HG03521 (cell line): ENCODE data around the gene ATP8A2.

Source experiments
- ATAC-seq: cut with Tn5 transposase; IDR thresholded peaks from one replicate; pipeline ENCODE4 v1.9.1; 2021; ENCODE audit warnings: mild to moderate bottlenecking, moderate library complexity; ENCODE audit not compliant: unreplicated experiment

ATP8A2 gene

GRCh38 chr13:25725104-25725503, 353.3 kb downstream of the ATP8A2 start:
- no peak for ATAC-seq

GRCh38 chr13:25727250-25727649, 355.5 kb downstream of the ATP8A2 start:
- ATAC-seq = no peak

GRCh38 chr13:25727810-25728209, 356.0 kb downstream of the ATP8A2 start:
- ATAC-seq = no peak

- no peak for ATAC-seq
Observed at GRCh38 chr13:25729201-25729600, 357.4 kb downstream of the ATP8A2 start.

GRCh38 chr13:25731037-25731436, 359.3 kb downstream of the ATP8A2 start:
- no peak for ATAC-seq

GRCh38 chr13:25731536-25731935, 359.8 kb downstream of the ATP8A2 start:
- no peak for ATAC-seq

GRCh38 chr13:25732111-25732865, 360.5 kb downstream of the ATP8A2 start:
- ATAC-seq = no peak

- ATAC-seq = no peak
Observed at GRCh38 chr13:25733001-25733491, 361.3 kb downstream of the ATP8A2 start.

GRCh38 chr13:25733696-25734435, 362.1 kb downstream of the ATP8A2 start:
- no peak for ATAC-seq

GRCh38 chr13:25738342-25739196, 366.8 kb downstream of the ATP8A2 start:
- no peak for ATAC-seq

GRCh38 chr13:25739376-25739775, 367.6 kb downstream of the ATP8A2 start:
- no peak for ATAC-seq

GRCh38 chr13:25741796-25742195, 370.0 kb downstream of the ATP8A2 start:
- no peak for ATAC-seq

- no peak for ATAC-seq
Observed at GRCh38 chr13:25742220-25742619, 370.4 kb downstream of the ATP8A2 start.

GRCh38 chr13:25743421-25743820, 371.6 kb downstream of the ATP8A2 start:
- no peak for ATAC-seq

GRCh38 chr13:25744178-25744577, 372.4 kb downstream of the ATP8A2 start:
- no peak for ATAC-seq

- no peak for ATAC-seq
Observed at GRCh38 chr13:25746131-25746530, 374.4 kb downstream of the ATP8A2 start.

- no peak for ATAC-seq
Observed at GRCh38 chr13:25752957-25753551, 381.3 kb downstream of the ATP8A2 start.

- no peak for ATAC-seq
Observed at GRCh38 chr13:25753976-25754375, 382.2 kb downstream of the ATP8A2 start.

GRCh38 chr13:25756251-25756650, 384.5 kb downstream of the ATP8A2 start:
- no peak for ATAC-seq

- ATAC-seq = no peak
Observed at GRCh38 chr13:25756912-25757311, 385.1 kb downstream of the ATP8A2 start.

GRCh38 chr13:25761041-25761440, 389.3 kb downstream of the ATP8A2 start:
- ATAC-seq = no peak
